ENCODE results near the gene PIK3CA. TPM values are rescaled to one million over a fixed set of nuclear protein-coding genes. Genes with fewer than 3 reads are reported as not detected.

PIK3CA gene
- polyA plus RNA-seq, 6 donors from 2014 or later, result 14.8 to 30.1 (median 22.9) TPM

GRCh38 chr3:179146911-179147513 lies 1.1 kb upstream of the PIK3CA start:
- Mint-ChIP-seq H3K27me3 (no peaks in the 10 kb centered on the region), H3K9me3 (no peaks in the 10 kb centered on the region), H3K36me3 (no peaks in the 10 kb centered on the region), H3K4me3 (no peak overlapping the region), H3K4me1 (peaks cover 22 to 28% (median 26%) of the 10 kb centered on the region in 3 donors), H3K27ac (no peak overlapping the region)
- ATAC-seq (ENCODE audit: low read depth in 2 of 2) (peak; percentile 25 to 30), DNase-seq (peak; percentile 63)

- no peak overlapping the region for H3K4me3 Mint-ChIP-seq
- H3K4me1 Mint-ChIP-seq, result peaks cover 26 to 33% (median 30%) of the 10 kb centered on the region in 3 donors
- H3K9me3 Mint-ChIP-seq, result no peaks in the 10 kb centered on the region
- no peaks in the 10 kb centered on the region for H3K36me3 Mint-ChIP-seq
- ATAC-seq (ENCODE audit: low read depth in 2 of 2) (no peak), DNase-seq (no peak)
- H3K27me3 Mint-ChIP-seq, result no peaks in the 10 kb centered on the region
- no peak overlapping the region for H3K27ac Mint-ChIP-seq
These were observed 664 bp upstream of the PIK3CA start for GRCh38 chr3:179147514-179147872.

GRCh38 chr3:179148616-179149405 lies 654 bp downstream of the PIK3CA start:
- Mint-ChIP-seq H3K27ac (peak overlapping the region in 5 of 6 donors; percentile 94 to 99 (median 97)), H3K27me3 (no peaks in the 10 kb centered on the region), H3K9me3 (no peaks in the 10 kb centered on the region), H3K36me3 (no peaks in the 10 kb centered on the region), H3K4me1 (peaks cover 29 to 33% (median 32%) of the 10 kb centered on the region in 3 donors), H3K4me3 (peak overlapping the region in 7 of 8 donors; percentile 91 to 98 (median 95))
- peak; percentile 0 to 1 for ATAC-seq (ENCODE audit: low read depth in 2 of 2)
- DNase-seq, result peak; percentile 41

- Mint-ChIP-seq H3K4me3 (peak overlapping the region in 7 of 8 donors; percentile 91 to 98 (median 95)), H3K9me3 (no peaks in the 10 kb centered on the region), H3K27ac (peak overlapping the region in 5 of 6 donors; percentile 94 to 99 (median 97)), H3K27me3 (no peaks in the 10 kb centered on the region), H3K4me1 (peaks cover 35 to 38% (median 37%) of the 10 kb centered on the region in 3 donors), H3K36me3 (no peaks in the 10 kb centered on the region)
- peak; percentile 45 to 47 for ATAC-seq (ENCODE audit: low read depth in 2 of 2)
- DNase-seq, result peak; percentile 73
These were observed 1.3 kb downstream of the PIK3CA start for GRCh38 chr3:179149406-179149867.

GRCh38 chr3:179149951-179150350 lies 1.8 kb downstream of the PIK3CA start:
- Mint-ChIP-seq H3K36me3 (no peaks in the 10 kb centered on the region), H3K9me3 (no peaks in the 10 kb centered on the region), H3K27ac (peak overlapping the region in 5 of 6 donors; percentile 65 to 99 (median 97)), H3K27me3 (no peaks in the 10 kb centered on the region), H3K4me1 (peaks cover 35 to 41% (median 37%) of the 10 kb centered on the region in 3 donors), H3K4me3 (peak overlapping the region in 7 of 8 donors; percentile 91 to 98 (median 95))
- DNase-seq (no peak), ATAC-seq (ENCODE audit: low read depth in 2 of 2) (no peak)

- Mint-ChIP-seq H3K27ac (peak overlapping the region in 2 of 6 donors; percentile 52 to 66), H3K36me3 (no peaks in the 10 kb centered on the region), H3K27me3 (no peaks in the 10 kb centered on the region), H3K9me3 (no peaks in the 10 kb centered on the region), H3K4me3 (peak overlapping the region in 5 of 8 donors; percentile 41 to 62 (median 56)), H3K4me1 (peaks cover 35 to 41% (median 38%) of the 10 kb centered on the region in 3 donors)
- ATAC-seq (ENCODE audit: low read depth in 2 of 2) (no peak), DNase-seq (no peak)
These were observed 2.5 kb downstream of the PIK3CA start for GRCh38 chr3:179150610-179151009.

GRCh38 chr3:179151474-179151873 lies 3.3 kb downstream of the PIK3CA start:
- no peak for DNase-seq
- ATAC-seq (ENCODE audit: low read depth in 2 of 2), result no peak
- Mint-ChIP-seq H3K4me1 (peaks cover 41 to 47% (median 46%) of the 10 kb centered on the region in 3 donors), H3K4me3 (peak overlapping the region in 4 of 8 donors; percentile 7 to 60 (median 16)), H3K36me3 (no peaks in the 10 kb centered on the region), H3K9me3 (no peaks in the 10 kb centered on the region), H3K27me3 (no peaks in the 10 kb centered on the region), H3K27ac (peak overlapping the region in 5 of 6 donors; percentile 28 to 66 (median 43))

- peak overlapping the region in 1 of 6 donors; percentile 12 for H3K27ac Mint-ChIP-seq
- no peak for DNase-seq
- H3K4me1 Mint-ChIP-seq, result peaks cover 36 to 59% (median 55%) of the 10 kb centered on the region in 3 donors
These were observed 8.0 kb downstream of the PIK3CA start for GRCh38 chr3:179156170-179156569.

GRCh38 chr3:179156775-179157174 lies 8.6 kb downstream of the PIK3CA start:
- no peak for ATAC-seq (ENCODE audit: low read depth in 2 of 2)
- no peak overlapping the region for H3K27ac Mint-ChIP-seq
- H3K36me3 Mint-ChIP-seq, result no peaks in the 10 kb centered on the region
- peaks cover 33 to 58% (median 52%) of the 10 kb centered on the region in 3 donors for H3K4me1 Mint-ChIP-seq
- H3K27me3 Mint-ChIP-seq, result no peaks in the 10 kb centered on the region
- H3K4me3 Mint-ChIP-seq, result no peak overlapping the region
- no peak for DNase-seq
- H3K9me3 Mint-ChIP-seq, result no peaks in the 10 kb centered on the region

More at GRCh38 chr3:179156170-179156569, 8.0 kb downstream of the PIK3CA start:
- no peak overlapping the region for H3K4me3 Mint-ChIP-seq
- no peaks in the 10 kb centered on the region for H3K27me3 Mint-ChIP-seq
- no peaks in the 10 kb centered on the region for H3K36me3 Mint-ChIP-seq
- no peak for ATAC-seq (ENCODE audit: low read depth in 2 of 2)
- H3K9me3 Mint-ChIP-seq, result no peaks in the 10 kb centered on the region

- Mint-ChIP-seq H3K27me3 (no peaks in the 10 kb centered on the region), H3K36me3 (no peaks in the 10 kb centered on the region), H3K27ac (peak overlapping the region in 1 of 6 donors; percentile 18), H3K4me1 (peaks cover 30 to 64% (median 53%) of the 10 kb centered on the region in 3 donors), H3K4me3 (no peak overlapping the region), H3K9me3 (no peaks in the 10 kb centered on the region)
- no peak for DNase-seq
- no peak for ATAC-seq (ENCODE audit: low read depth in 2 of 2)
These were observed 10.3 kb downstream of the PIK3CA start for GRCh38 chr3:179158336-179159039.

GRCh38 chr3:179163503-179163902 lies 15.3 kb downstream of the PIK3CA start:
- peak overlapping the region; percentile 47 to 95 (median 78) for H3K27ac Mint-ChIP-seq
- H3K9me3 Mint-ChIP-seq, result peaks cover 0 to 3% (median 0%) of the 10 kb centered on the region in 7 donors
- H3K27me3 Mint-ChIP-seq, result no peaks in the 10 kb centered on the region
- DNase-seq, result peak; percentile 40
- H3K4me1 Mint-ChIP-seq, result peaks cover 55 to 74% (median 69%) of the 10 kb centered on the region in 3 donors
- no peaks in the 10 kb centered on the region for H3K36me3 Mint-ChIP-seq
- peak; percentile 87 to 90 for ATAC-seq (ENCODE audit: low read depth in 2 of 2)
- H3K4me3 Mint-ChIP-seq, result peak overlapping the region; percentile 1 to 73 (median 32)

GRCh38 chr3:179164857-179165256 lies 16.7 kb downstream of the PIK3CA start:
- Mint-ChIP-seq H3K27ac (peak overlapping the region in 5 of 6 donors; percentile 10 to 86 (median 74)), H3K27me3 (no peaks in the 10 kb centered on the region), H3K4me3 (no peak overlapping the region), H3K4me1 (peaks cover 59 to 79% (median 76%) of the 10 kb centered on the region in 3 donors), H3K36me3 (no peaks in the 10 kb centered on the region), H3K9me3 (peaks cover 0 to 3% (median 0%) of the 10 kb centered on the region in 7 donors)
- no peak for ATAC-seq (ENCODE audit: low read depth in 2 of 2)
- no peak for DNase-seq
